ENCODE data around the gene STX16. TPM values are rescaled to one million over a fixed set of nuclear protein-coding genes. Genes with fewer than 3 reads are reported as not detected.
A peak's percentile ranks its signal among the peaks of the same experiment; 100 is the strongest.

STX16 gene
- polyA plus RNA-seq, 3 donors, result 15.6 to 165 (median 27.4) TPM

DNA sequence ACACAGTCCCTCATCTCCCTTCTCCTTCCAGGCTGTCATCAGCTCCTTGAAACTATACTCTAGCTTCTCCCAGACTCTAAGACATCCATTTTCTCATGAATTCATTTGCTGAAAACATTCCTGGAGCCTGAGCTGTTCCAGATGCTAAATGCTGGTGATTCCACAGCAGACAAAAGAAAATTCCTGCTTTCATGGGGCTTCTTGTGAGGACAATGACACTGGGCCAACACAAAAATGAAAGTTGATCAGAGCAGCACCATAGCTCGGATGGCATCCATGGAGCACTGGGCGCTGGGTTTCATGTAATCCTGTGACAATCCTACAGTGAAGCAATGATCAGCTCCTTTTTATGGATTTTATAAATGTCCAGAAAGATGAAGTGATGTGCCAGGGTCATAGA, 47.4 kb upstream of the STX16 start:
- Mint-ChIP-seq H3K36me3 (no peaks in the 10 kb centered on the region), H3K9me3 (peaks cover 0 to 6% (median 0%) of the 10 kb centered on the region in 7 donors), H3K27ac (peak overlapping the region in 1 of 7 donors; percentile 31), H3K4me3 (no peak overlapping the region), H3K27me3 (ENCODE audit: low read depth in 3 of 3) (peaks cover 0 to 2% (median 1%) of the 10 kb centered on the region in 3 donors), H3K4me1 (no peaks in the 10 kb centered on the region)
- no peak overlapping the region for H3K27ac ChIP-seq (ENCODE audit: low read depth in 1 of 2, low read length in 2 of 2)
- H3K4me3 ChIP-seq (replicated peaks in 1 of 3; ENCODE audit: low read depth in 2 of 3, low read length in 3 of 3), result no peak overlapping the region
- no peaks in the 10 kb centered on the region for H3K79me2 ChIP-seq (ENCODE audit: insufficient read depth, low read length)
- 96% methylated on average over 2 of the region's 2 CpGs for WGBS (ENCODE audit: insufficient coverage)
- no peaks in the 10 kb centered on the region for H3K36me3 ChIP-seq (replicated peaks in 1 of 2; ENCODE audit: control insufficient read depth in 1 of 2, insufficient read depth in 2 of 2, low read length in 2 of 2)
- no peaks in the 10 kb centered on the region for H3K9me3 ChIP-seq (replicated peaks in 1 of 2; ENCODE audit: control insufficient read depth in 1 of 2, insufficient read depth in 1 of 2, low read length in 2 of 2)
- H3K9ac ChIP-seq (ENCODE audit: insufficient read depth, low read length, poor library complexity, severe bottlenecking), result no peak overlapping the region
- TF ChIP-seq, protein P1, sequence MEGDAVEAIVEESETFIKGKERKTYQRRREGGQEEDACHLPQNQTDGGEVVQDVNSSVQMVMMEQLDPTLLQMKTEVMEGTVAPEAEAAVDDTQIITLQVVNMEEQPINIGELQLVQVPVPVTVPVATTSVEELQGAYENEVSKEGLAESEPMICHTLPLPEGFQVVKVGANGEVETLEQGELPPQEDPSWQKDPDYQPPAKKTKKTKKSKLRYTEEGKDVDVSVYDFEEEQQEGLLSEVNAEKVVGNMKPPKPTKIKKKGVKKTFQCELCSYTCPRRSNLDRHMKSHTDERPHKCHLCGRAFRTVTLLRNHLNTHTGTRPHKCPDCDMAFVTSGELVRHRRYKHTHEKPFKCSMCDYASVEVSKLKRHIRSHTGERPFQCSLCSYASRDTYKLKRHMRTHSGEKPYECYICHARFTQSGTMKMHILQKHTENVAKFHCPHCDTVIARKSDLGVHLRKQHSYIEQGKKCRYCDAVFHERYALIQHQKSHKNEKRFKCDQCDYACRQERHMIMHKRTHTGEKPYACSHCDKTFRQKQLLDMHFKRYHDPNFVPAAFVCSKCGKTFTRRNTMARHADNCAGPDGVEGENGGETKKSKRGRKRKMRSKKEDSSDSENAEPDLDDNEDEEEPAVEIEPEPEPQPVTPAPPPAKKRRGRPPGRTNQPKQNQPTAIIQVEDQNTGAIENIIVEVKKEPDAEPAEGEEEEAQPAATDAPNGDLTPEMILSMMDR (IDR thresholded peaks at IDR 0.05), result no peak
- H3K4me2 ChIP-seq (replicated peaks; ENCODE audit: extremely low read depth, low read length, poor library complexity, severe bottlenecking), result no peak overlapping the region
- intact Hi-C loops (cut with micrococcal nuclease), result no loop called here
- DNase-seq, result no peak
- H4K20me1 ChIP-seq (ENCODE audit: insufficient read depth, low read length), result no peaks in the 10 kb centered on the region
- no peaks in the 10 kb centered on the region for H3K27me3 ChIP-seq (ENCODE audit: control insufficient read depth in 2 of 2, insufficient read depth in 2 of 2, low read length in 2 of 2)
- no peak overlapping the region for H2AFZ ChIP-seq (ENCODE audit: insufficient read depth, low read depth, low read length, poor library complexity, severe bottlenecking)
- no peaks in the 10 kb centered on the region for H3K4me1 ChIP-seq (ENCODE audit: control insufficient read depth in 1 of 2, insufficient read depth in 2 of 2, low read length in 2 of 2)

DNA sequence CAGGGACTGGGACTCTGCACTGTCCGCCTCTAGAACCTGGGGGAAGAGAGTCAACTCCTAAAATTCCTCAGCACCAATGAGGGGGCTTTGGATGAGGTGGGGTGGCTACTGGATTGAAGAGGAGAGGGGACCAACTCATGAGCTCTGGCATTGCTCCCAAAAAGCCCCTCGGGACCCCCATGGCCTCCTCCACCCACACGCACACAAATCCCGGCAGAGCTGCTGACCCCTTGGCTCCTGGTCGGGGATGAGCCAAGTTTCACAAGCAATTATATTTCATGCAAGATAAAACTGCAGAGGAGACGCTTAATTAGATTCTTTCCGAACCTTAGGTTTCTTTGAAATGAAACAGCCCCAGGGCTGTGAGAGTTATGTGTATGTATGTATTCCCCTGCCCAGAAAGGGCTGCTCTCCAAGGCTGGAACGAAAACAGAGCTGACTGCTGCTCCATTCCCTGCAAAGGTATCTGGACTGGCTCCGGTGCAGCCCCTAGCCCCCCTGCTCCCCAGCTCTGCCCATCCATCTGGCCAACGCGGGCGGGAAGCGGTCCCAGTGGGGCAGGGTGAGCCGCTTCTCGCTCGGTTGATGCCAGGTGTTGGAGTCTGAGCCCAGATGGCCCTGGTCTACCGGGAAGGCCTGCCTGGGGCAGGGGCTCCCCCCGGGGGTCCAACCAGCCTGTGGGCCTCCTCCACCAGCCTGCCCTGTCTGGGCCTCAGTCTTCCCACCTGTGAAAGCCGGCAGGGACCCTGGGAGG, 46.8 kb upstream of the STX16 start:
- H3K27ac Mint-ChIP-seq, result peak overlapping the region in 1 of 7 donors; percentile 31
- no peaks in the 10 kb centered on the region for H3K4me1 Mint-ChIP-seq
- Histone ChIP-seq H3K36me3 (replicated peaks in 1 of 2; ENCODE audit: control insufficient read depth in 1 of 2, insufficient read depth in 2 of 2, low read length in 2 of 2) (no peaks in the 10 kb centered on the region), H3K9me3 (replicated peaks in 1 of 2; ENCODE audit: control insufficient read depth in 1 of 2, insufficient read depth in 1 of 2, low read length in 2 of 2) (no peaks in the 10 kb centered on the region), H3K4me3 (replicated peaks in 1 of 3; ENCODE audit: low read depth in 2 of 3, low read length in 3 of 3) (no peak overlapping the region), H3K79me2 (ENCODE audit: insufficient read depth, low read length) (no peaks in the 10 kb centered on the region), H3K9ac (ENCODE audit: insufficient read depth, low read length, poor library complexity, severe bottlenecking) (no peak overlapping the region), H3K4me2 (replicated peaks; ENCODE audit: extremely low read depth, low read length, poor library complexity, severe bottlenecking) (no peak overlapping the region), H2AFZ (ENCODE audit: insufficient read depth, low read depth, low read length, poor library complexity, severe bottlenecking) (no peak overlapping the region), H3K27ac (ENCODE audit: low read depth in 1 of 2, low read length in 2 of 2) (no peak overlapping the region), H3K27me3 (ENCODE audit: control insufficient read depth in 2 of 2, insufficient read depth in 2 of 2, low read length in 2 of 2) (no peaks in the 10 kb centered on the region), H3K4me1 (ENCODE audit: control insufficient read depth in 1 of 2, insufficient read depth in 2 of 2, low read length in 2 of 2) (no peaks in the 10 kb centered on the region), H4K20me1 (ENCODE audit: insufficient read depth, low read length) (no peaks in the 10 kb centered on the region)
- DNase-seq, result no peak
- no peak overlapping the region for H3K4me3 Mint-ChIP-seq
- peaks cover 0 to 2% (median 0%) of the 10 kb centered on the region in 3 donors for H3K27me3 Mint-ChIP-seq (ENCODE audit: low read depth in 3 of 3)
- 86% methylated on average over 12 of the region's 19 CpGs for WGBS (ENCODE audit: insufficient coverage)
- intact Hi-C loops (cut with micrococcal nuclease), result no loop called here
- TF ChIP-seq, protein P1 (IDR thresholded peaks at IDR 0.05), result no peak
- H3K9me3 Mint-ChIP-seq, result peaks cover 0 to 6% (median 0%) of the 10 kb centered on the region in 7 donors
- H3K36me3 Mint-ChIP-seq, result no peaks in the 10 kb centered on the region

All from CD14-positive monocyte (primary cell).